NCI-H510A treated with DMSO at 0.1 percent for 48 hours (cell line): ENCODE measurements around the gene CDKN2C.
"Not testable (repeated sequence)": the region's sequence is repeated elsewhere in the genome, so short reads cannot be mapped to it uniquely, and the experiment has no call there.

Source experiments
- DNase-seq: peaks from one replicate; lab custom pipeline; 2025; lab: John Stamatoyannopoulos, UW

The CDKN2C gene

GRCh38 chr1:50969611-50970508 is at the start of gene CDKN2C:
Gene CDKN2C, plus strand, starts transcription at chr1:50970245. Its CDS starts 124 bp downstream, at chr1:50970369.
- DNase-seq = peak; percentile 81

- no peak for DNase-seq
Measured at GRCh38 chr1:50920409-50920808, 49.6 kb upstream of the CDKN2C start.

- DNase-seq = no peak
Measured at GRCh38 chr1:50921029-50921428, 49.0 kb upstream of the CDKN2C start.

GRCh38 chr1:50923564-50923963 is 46.5 kb upstream of the CDKN2C start:
- DNase-seq = no peak

- peak; percentile 27 for DNase-seq
Measured at GRCh38 chr1:50929376-50929958, 40.6 kb upstream of the CDKN2C start.

- DNase-seq = no peak
Measured at GRCh38 chr1:50930193-50930592, 39.9 kb upstream of the CDKN2C start.

- DNase-seq = no peak
Measured at GRCh38 chr1:50930965-50931737, 38.9 kb upstream of the CDKN2C start.

GRCh38 chr1:50932043-50932442 is 38.0 kb upstream of the CDKN2C start:
- DNase-seq = not testable (repeated sequence)

- not testable (repeated sequence) for DNase-seq
Measured at GRCh38 chr1:50933770-50934169, 36.3 kb upstream of the CDKN2C start.

GRCh38 chr1:50934838-50935237 is 35.2 kb upstream of the CDKN2C start:
- no peak for DNase-seq

GRCh38 chr1:50935276-50935675 is 34.8 kb upstream of the CDKN2C start:
- not testable (repeated sequence) for DNase-seq

GRCh38 chr1:50936321-50936720 is 33.7 kb upstream of the CDKN2C start:
- DNase-seq = no peak

GRCh38 chr1:50940291-50940690 is 29.8 kb upstream of the CDKN2C start:
- DNase-seq = no peak

GRCh38 chr1:50942334-50942733 is 27.7 kb upstream of the CDKN2C start:
- no peak for DNase-seq

GRCh38 chr1:50949286-50949982 is 20.6 kb upstream of the CDKN2C start:
- no peak for DNase-seq

- no peak for DNase-seq
Measured at GRCh38 chr1:50950396-50950795, 19.6 kb upstream of the CDKN2C start.

GRCh38 chr1:50952566-50952965 is 17.5 kb upstream of the CDKN2C start:
- not testable (repeated sequence) for DNase-seq

GRCh38 chr1:50955116-50955515 is 14.9 kb upstream of the CDKN2C start:
- no peak for DNase-seq

GRCh38 chr1:50959303-50959912 is 10.6 kb upstream of the CDKN2C start:
- DNase-seq = peak; percentile 45

GRCh38 chr1:50959913-50960844 is 9.9 kb upstream of the CDKN2C start, which contains the start of gene FAF1:
Gene FAF1, minus strand, starts transcription at chr1:50960267. Its CDS starts 456 bp downstream, at chr1:50959811.
- peak; percentile 96 for DNase-seq
